Caki2 (cell line): ENCODE measurements around the gene PIWIL4. TPM values are rescaled to one million over a fixed set of nuclear protein-coding genes. Genes with fewer than 3 reads are reported as not detected.
"Not testable (repeated sequence)": the region's sequence is repeated elsewhere in the genome, so short reads cannot be mapped to it uniquely, and the experiment has no call there.

ENCODE experiments used
- DNase-seq: peaks from one replicate; pipeline ENCODE4 v3.0.0-alpha.2; 2015; ENCODE audit warnings: low read depth
- in situ Hi-C: cut with HindIII; loops from 2 replicates; pipeline ENCODE4 v1.10.0; 2016; ENCODE audit warnings: low sequenced_read_pairs, low pct_unique_long_range_greater_than_20kb, mixed read lengths
- total RNA-seq: library from RNA; depleted of rRNA; stranded (reverse); fragments of >200 nt; shearing (Covaris generic); gene quantifications from 2 replicates; pipeline ENCODE4 v1.2.3, GENCODE V29; 2014; ENCODE audit warnings: low replicate concordance

Gene PIWIL4
- total RNA-seq, 1 experiment from 2014 or later, result 0.95 TPM

GRCh38 chr11:94604482-94604881, 37.3 kb downstream of the PIWIL4 start:
- DNase-seq, result no peak
- in situ Hi-C loops, result no loop called here

- DNase-seq, result no peak
- in situ Hi-C loops, result no loop called here
Observed at GRCh38 chr11:94613120-94613519, 46.0 kb downstream of the PIWIL4 start.

GRCh38 chr11:94623120-94623735, 56.1 kb downstream of the PIWIL4 start:
- in situ Hi-C loops, result no loop called here
- DNase-seq, result peak; percentile 59

GRCh38 chr11:94625422-94625821, 58.3 kb downstream of the PIWIL4 start:
- in situ Hi-C loops, DNase-seq: not testable (repeated sequence)

- in situ Hi-C loops, DNase-seq: not testable (repeated sequence)
Observed at GRCh38 chr11:94627003-94627560, 59.9 kb downstream of the PIWIL4 start.

GRCh38 chr11:94629741-94630140, 62.6 kb downstream of the PIWIL4 start:
- no peak for DNase-seq
- in situ Hi-C loops, result no loop called here

- in situ Hi-C loops, result no loop called here
- DNase-seq, result no peak
Observed at GRCh38 chr11:94630221-94630620, 63.1 kb downstream of the PIWIL4 start.

GRCh38 chr11:94632356-94632755, 65.2 kb downstream of the PIWIL4 start:
- DNase-seq, result no peak
- in situ Hi-C loops, result no loop called here

GRCh38 chr11:94635072-94635471, 67.9 kb downstream of the PIWIL4 start:
- in situ Hi-C loops, result no loop called here
- DNase-seq, result no peak

- in situ Hi-C loops, result no loop called here
- no peak for DNase-seq
Observed at GRCh38 chr11:94636388-94636949, 69.3 kb downstream of the PIWIL4 start.

GRCh38 chr11:94638301-94638901, 71.2 kb downstream of the PIWIL4 start:
- in situ Hi-C loops, result no loop called here

GRCh38 chr11:94638902-94639373, 71.8 kb downstream of the PIWIL4 start:
- DNase-seq, result no peak
- in situ Hi-C loops, result no loop called here

More at GRCh38 chr11:94638301-94638901, 71.2 kb downstream of the PIWIL4 start:
- no peak for DNase-seq

- DNase-seq, result no peak
- in situ Hi-C loops, result no loop called here
Observed at GRCh38 chr11:94639901-94640721, 72.9 kb downstream of the PIWIL4 start.

- in situ Hi-C loops, result no loop called here
- DNase-seq, result no peak
Observed at GRCh38 chr11:94641167-94641761, 74.1 kb downstream of the PIWIL4 start.

- in situ Hi-C loops, DNase-seq: not testable (repeated sequence)
Observed at GRCh38 chr11:94643186-94643585, 76.0 kb downstream of the PIWIL4 start.

GRCh38 chr11:94647926-94648325, 80.8 kb downstream of the PIWIL4 start:
- in situ Hi-C loops, result no loop called here
- DNase-seq, result no peak

GRCh38 chr11:94648789-94649188, 81.6 kb downstream of the PIWIL4 start:
- no peak for DNase-seq
- in situ Hi-C loops, result no loop called here

GRCh38 chr11:94649254-94649653, 82.1 kb downstream of the PIWIL4 start:
- no peak for DNase-seq
- in situ Hi-C loops, result no loop called here
